HepG2 (cell line): ENCODE measurements around the gene GAS6. TPM values are rescaled to one million over a fixed set of nuclear protein-coding genes. Genes with fewer than 3 reads are reported as not detected.

ENCODE experiments used
- ATAC-seq: fragments of 200-7000 bp; cut with Tn5 transposase; 3 replicates; pipeline ENCODE4 v1.9.1; 2020; ENCODE audit warnings: mild to moderate bottlenecking, moderate library complexity
- BruUV-seq: library from RNA; stranded (reverse); fragments of 400-500 nt; replicated peaks from 2 replicates; lab custom pipeline; 2021; lab: Mats Ljungman, UMichigan
- CTCF ChIA-PET: fragments of 300-600 bp; formaldehyde crosslinking; extraction: SDS; loops from one replicate; lab custom pipeline; 2021; ENCODE audit warnings: low total read pairs, inconsistent platforms, low intra/inter-chr PET ratio; lab: Yijun Ruan, JAX
- POLR2A ChIA-PET: fragments of 350-600 bp; sonication (Branson Sonifier 250); formaldehyde crosslinking; loops from one replicate; lab custom pipeline; 2020; ENCODE audit warnings: antibody characterized with exemption, inconsistent platforms; lab: Yijun Ruan, JAX
- DNase-seq: peaks from one replicate; pipeline ENCODE4 v3.0.0-alpha.2; 2015; ENCODE audit warnings: low spot score
- FAIRE-seq: peaks from 3 replicates; lab custom pipeline; 2011; peaks lifted over from hg19 to GRCh38; lab: Jason Lieb, UNC
- H2AFZ ChIP-seq: one replicate; pipeline ENCODE4 v1.6.1; 2011; ENCODE audit warnings: low read length, inconsistent platforms
- H3K27ac ChIP-seq: fragments of 300-600 bp; 3 replicates; pipeline ENCODE4 v1.8.0; 2011; ENCODE audit warnings: mixed run types, mild to moderate bottlenecking, mixed read lengths, low read length, inconsistent platforms; ENCODE audit not compliant: insufficient read depth; ENCODE audit errors: extremely low read length
- H3K27me3 ChIP-seq, 2 experiments: fragments of 200-600 bp in 1 of 2; 2 replicates in 1 of 2; 3 replicates in 1 of 2; pipeline versions ENCODE4 v1.6.0 to v1.8.0; 2011; ENCODE audit warnings: low read length in 2 of 2, mild to moderate bottlenecking in 2 of 2, moderate library complexity in 2 of 2, inconsistent platforms in 1 of 2; ENCODE audit not compliant: insufficient read depth in 2 of 2, control insufficient read depth in 1 of 2
- H3K36me3 ChIP-seq, 2 experiments: fragments of 200-600 bp in 1 of 2; replicated peaks in 1 of 2; 2 replicates in 1 of 2; 3 replicates in 1 of 2; pipeline versions ENCODE4 v1.5.1 to v1.8.0; 2011; ENCODE audit warnings: low read length in 2 of 2, inconsistent platforms in 1 of 2; ENCODE audit not compliant: insufficient read depth in 2 of 2, control insufficient read depth in 1 of 2
- H3K4me1 ChIP-seq: 2 replicates; pipeline ENCODE4 v1.5.1; 2012; ENCODE audit warnings: low read length, inconsistent platforms; ENCODE audit not compliant: insufficient read depth
- H3K4me2 ChIP-seq: 2 replicates; pipeline ENCODE4 v1.6.0; 2011; ENCODE audit warnings: low read depth, low read length, inconsistent platforms
- H3K4me3 ChIP-seq, 3 experiments: fragments of 200-600 bp in 1 of 3; sonication (generic), shearing (Covaris generic) in 1 of 3; replicated peaks in 1 of 3; 2 replicates each; pipeline ENCODE4 v1.5.1; 2011 to 2016; ENCODE audit warnings: low read length in 3 of 3, inconsistent platforms in 2 of 3, low read depth in 2 of 3, mild to moderate bottlenecking in 2 of 3, control low read depth in 1 of 3, mixed read lengths in 1 of 3; ENCODE audit not compliant: insufficient read depth in 1 of 3
- H3K79me2 ChIP-seq: one replicate; pipeline ENCODE4 v1.6.1; 2011; ENCODE audit warnings: low read length, inconsistent platforms; ENCODE audit not compliant: insufficient read depth
- H3K9ac ChIP-seq: 2 replicates; pipeline ENCODE4 v1.6.0; 2011; ENCODE audit warnings: mild to moderate bottlenecking, low read depth, low read length, inconsistent platforms; ENCODE audit not compliant: insufficient read depth
- H3K9me3 ChIP-seq: 2 replicates; pipeline ENCODE4 v1.5.1; 2012; ENCODE audit warnings: mild to moderate bottlenecking, low read length
- H4K20me1 ChIP-seq: 2 replicates; pipeline ENCODE4 v1.6.0; 2011; ENCODE audit warnings: inconsistent platforms, mild to moderate bottlenecking, low read length, moderate library complexity; ENCODE audit not compliant: insufficient read depth
- BRD4 ChIP-seq: sonication (generic); formaldehyde crosslinking; IDR thresholded peaks from 2 replicates; pipeline ENCODE4 v1.4.0; 2020; ENCODE audit warnings: missing genetic modification reagents
- FOXP1 ChIP-seq, 2 experiments: fragments of 450-650 bp in 1 of 2; IDR thresholded peaks; 2 replicates each; pipeline ENCODE4 v1.6.1; 2017 to 2018; ENCODE audit warnings: antibody characterized with exemption in 1 of 2
- PCBP1 ChIP-seq: fragments of 200-400 bp; formaldehyde crosslinking; IDR thresholded peaks from 2 replicates; pipeline ENCODE4 v1.6.1; 2017; ENCODE audit warnings: mild to moderate bottlenecking, low read depth, low read length, borderline replicate concordance
- PHB2 ChIP-seq: fragments of 450-650 bp; IDR thresholded peaks from 2 replicates; pipeline ENCODE4 v1.6.1; 2018; ENCODE audit not compliant: partially characterized antibody
- SALL1 ChIP-seq: sonication (generic); formaldehyde crosslinking; IDR thresholded peaks from 2 replicates; pipeline ENCODE4 v1.8.0; 2022; ENCODE audit warnings: mild to moderate bottlenecking, missing genetic modification reagents
- SP140L ChIP-seq: sonication (generic); formaldehyde crosslinking; IDR thresholded peaks from 2 replicates; pipeline ENCODE4 v1.4.0; 2020; ENCODE audit warnings: missing genetic modification reagents, borderline replicate concordance
- TARDBP ChIP-seq: sonication (generic); formaldehyde crosslinking; IDR thresholded peaks from 2 replicates; pipeline ENCODE4 v1.8.0; 2022; ENCODE audit warnings: mild to moderate bottlenecking, missing genetic modification reagents
- U2AF1 ChIP-seq: fragments of 200-400 bp; formaldehyde crosslinking; optimal IDR thresholded peaks from 2 replicates; pipeline ENCODE3; 2017; ENCODE audit warnings: mild to moderate bottlenecking, low read depth, low read length
- ZNF460 ChIP-seq: sonication (generic); formaldehyde crosslinking; IDR thresholded peaks from 2 replicates; pipeline ENCODE4 v1.5.1; 2020; ENCODE audit warnings: missing genetic modification reagents, mild to moderate bottlenecking, borderline replicate concordance
- ZNF841 ChIP-seq: sonication (generic); formaldehyde crosslinking; IDR thresholded peaks from 2 replicates; pipeline ENCODE4 v1.8.1; 2023; ENCODE audit warnings: missing genetic modification reagents, borderline replicate concordance
- WGBS: methylation state at CpG from one replicate; pipeline ENCODE4 v1.1.6; 2017; ENCODE audit warnings: low lambda C conversion rate; 5-methylcytosine and 5-hydroxymethylcytosine counted together
- in situ Hi-C: cut with HindIII; loops from 2 replicates; pipeline ENCODE4 v1.10.0; 2017; ENCODE audit warnings: low pct_unique_long_range_greater_than_20kb; ENCODE audit not compliant: extremely low pct_ligation_motif_present
- intact Hi-C: fragments of 100-400 bp; cut with micrococcal nuclease; formaldehyde crosslinking; loops from one replicate; pipeline ENCODE4 v1.10.0; 2022; ENCODE audit not compliant: unreplicated experiment
- polyA plus RNA-seq, 8 experiments: library from polyadenylated mRNA; depleted of rRNA in 3 of 8; stranded (reverse) in 7 of 8; unstranded in 1 of 8; fragments of >200 nt; fragmentation: Illumina TruSeq in 4 of 8; extraction: Trizol in 4 of 8; gene quantifications; 2 replicates each; pipeline versions ENCODE4 v1.2.1 to v1.2.3, GENCODE V29; 2011 to 2016; ENCODE audit warnings: low read depth in 4 of 8, missing spikeins in 1 of 8, mixed read lengths in 1 of 8; ENCODE audit not compliant: insufficient read depth in 1 of 8
- total RNA-seq, 5 experiments: library from RNA; depleted of rRNA; stranded (reverse); fragments of >200 nt; fragmentation: Illumina TruSeq; extraction: Trizol; gene quantifications; 2 replicates each; pipeline ENCODE4 v1.2.3, GENCODE V29; 2016; ENCODE audit warnings: low read depth in 1 of 5
- TF ChIP-seq, protein P1 (sequence below): sonication (generic); formaldehyde crosslinking; IDR thresholded peaks from 2 replicates; pipeline ENCODE4 v1.5.1; 2020; ENCODE audit warnings: mild to moderate bottlenecking, missing genetic modification reagents, moderate library complexity
- TF ChIP-seq, protein P2 (sequence below): sonication (generic); formaldehyde crosslinking; IDR thresholded peaks from 2 replicates; pipeline ENCODE4 v1.9.0; 2021; ENCODE audit warnings: missing genetic modification reagents, mild to moderate bottlenecking, borderline replicate concordance
- TF ChIP-seq, protein P3 (sequence below): sonication (generic); formaldehyde crosslinking; IDR thresholded peaks from 2 replicates; pipeline ENCODE4 v1.4.0; 2020; ENCODE audit warnings: mild to moderate bottlenecking, low read depth, missing genetic modification reagents
- TF ChIP-seq, protein P4 (sequence below): sonication (generic); formaldehyde crosslinking; IDR thresholded peaks from 2 replicates; pipeline ENCODE4 v1.4.0; 2020; ENCODE audit warnings: missing genetic modification reagents
- TF ChIP-seq, protein P5 (sequence below): IDR thresholded peaks from 2 replicates; pipeline ENCODE4 v1.4.0; 2020; ENCODE audit warnings: mild to moderate bottlenecking, missing genetic modification reagents

GAS6 gene
- total and polyA plus RNA-seq, 2 of the 13 experiments (the other 11 are each of a cell fraction or from before 2014, with no cell fraction given): 0.09 to 0.24 TPM

- no peaks in the 10 kb centered on the region for H3K79me2 ChIP-seq
- H3K36me3 ChIP-seq: no peaks in the 10 kb centered on the region
- no TSS peak for BruUV-seq
- H3K27me3 ChIP-seq: peaks cover 9 to 21% of the 10 kb centered on the region in 2 experiments; a peak in 4 of 5 replicates
- no peaks in the 10 kb centered on the region for H3K9me3 ChIP-seq
- POLR2A ChIA-PET: no interaction called here
- peaks cover 12% of the 10 kb centered on the region; the same call in 1 of the 2 replicates for H3K4me1 ChIP-seq
- H3K4me2 ChIP-seq: no peak overlapping the region
- WGBS: 40% methylated on average over 25 of the region's 25 CpGs
- no peak overlapping the region for H3K27ac ChIP-seq
- H4K20me1 ChIP-seq: no peaks in the 10 kb centered on the region
- DNase-seq: no peak
- no peak overlapping the region for H2AFZ ChIP-seq
- CTCF ChIA-PET: interaction anchor here (0.7 to 1.7 kb wide), 3 partner anchors 88 to 410 kb away, joined by 4 to 12 read pairs (median 6); no protein-coding TSS in a partner anchor
- intact Hi-C loops: loop anchor here (2.0 kb wide), 1 partner anchor 88 kb away; no protein-coding TSS in a partner anchor
- no peak overlapping the region for H3K4me3 ChIP-seq
- no peak for ATAC-seq
- TF ChIP-seq ZNF841 (CRISPR knock-in tag) (no peak), U2AF1 (no peak), SALL1 (CRISPR knock-in tag) (no peak), TARDBP (CRISPR knock-in tag) (no peak), SP140L (CRISPR knock-in tag) (no peak), ZNF460 (CRISPR knock-in tag) (no peak), BRD4 (CRISPR knock-in tag) (no peak), PHB2 (no peak), FOXP1 (IDR thresholded peaks at IDR 0.05) (no peak), FOXP1 (CRISPR knock-in tag; IDR thresholded peaks at IDR 0.05) (no peak), PCBP1 (no peak)
- TF ChIP-seq, protein P1, sequence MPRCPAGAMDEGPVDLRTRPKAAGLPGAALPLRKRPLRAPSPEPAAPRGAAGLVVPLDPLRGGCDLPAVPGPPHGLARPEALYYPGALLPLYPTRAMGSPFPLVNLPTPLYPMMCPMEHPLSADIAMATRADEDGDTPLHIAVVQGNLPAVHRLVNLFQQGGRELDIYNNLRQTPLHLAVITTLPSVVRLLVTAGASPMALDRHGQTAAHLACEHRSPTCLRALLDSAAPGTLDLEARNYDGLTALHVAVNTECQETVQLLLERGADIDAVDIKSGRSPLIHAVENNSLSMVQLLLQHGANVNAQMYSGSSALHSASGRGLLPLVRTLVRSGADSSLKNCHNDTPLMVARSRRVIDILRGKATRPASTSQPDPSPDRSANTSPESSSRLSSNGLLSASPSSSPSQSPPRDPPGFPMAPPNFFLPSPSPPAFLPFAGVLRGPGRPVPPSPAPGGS: no peak
- TF ChIP-seq, protein P2, sequence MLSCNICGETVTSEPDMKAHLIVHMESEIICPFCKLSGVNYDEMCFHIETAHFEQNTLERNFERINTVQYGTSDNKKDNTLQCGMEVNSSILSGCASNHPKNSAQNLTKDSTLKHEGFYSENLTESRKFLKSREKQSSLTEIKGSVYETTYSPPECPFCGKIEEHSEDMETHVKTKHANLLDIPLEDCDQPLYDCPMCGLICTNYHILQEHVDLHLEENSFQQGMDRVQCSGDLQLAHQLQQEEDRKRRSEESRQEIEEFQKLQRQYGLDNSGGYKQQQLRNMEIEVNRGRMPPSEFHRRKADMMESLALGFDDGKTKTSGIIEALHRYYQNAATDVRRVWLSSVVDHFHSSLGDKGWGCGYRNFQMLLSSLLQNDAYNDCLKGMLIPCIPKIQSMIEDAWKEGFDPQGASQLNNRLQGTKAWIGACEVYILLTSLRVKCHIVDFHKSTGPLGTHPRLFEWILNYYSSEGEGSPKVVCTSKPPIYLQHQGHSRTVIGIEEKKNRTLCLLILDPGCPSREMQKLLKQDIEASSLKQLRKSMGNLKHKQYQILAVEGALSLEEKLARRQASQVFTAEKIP (CRISPR knock-in tag): no peak
- TF ChIP-seq, protein P3, sequence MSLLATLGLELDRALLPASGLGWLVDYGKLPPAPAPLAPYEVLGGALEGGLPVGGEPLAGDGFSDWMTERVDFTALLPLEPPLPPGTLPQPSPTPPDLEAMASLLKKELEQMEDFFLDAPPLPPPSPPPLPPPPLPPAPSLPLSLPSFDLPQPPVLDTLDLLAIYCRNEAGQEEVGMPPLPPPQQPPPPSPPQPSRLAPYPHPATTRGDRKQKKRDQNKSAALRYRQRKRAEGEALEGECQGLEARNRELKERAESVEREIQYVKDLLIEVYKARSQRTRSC (CRISPR knock-in tag): no peak
- TF ChIP-seq, protein P4, sequence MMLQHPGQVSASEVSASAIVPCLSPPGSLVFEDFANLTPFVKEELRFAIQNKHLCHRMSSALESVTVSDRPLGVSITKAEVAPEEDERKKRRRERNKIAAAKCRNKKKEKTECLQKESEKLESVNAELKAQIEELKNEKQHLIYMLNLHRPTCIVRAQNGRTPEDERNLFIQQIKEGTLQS: no peak
- TF ChIP-seq, protein P5, sequence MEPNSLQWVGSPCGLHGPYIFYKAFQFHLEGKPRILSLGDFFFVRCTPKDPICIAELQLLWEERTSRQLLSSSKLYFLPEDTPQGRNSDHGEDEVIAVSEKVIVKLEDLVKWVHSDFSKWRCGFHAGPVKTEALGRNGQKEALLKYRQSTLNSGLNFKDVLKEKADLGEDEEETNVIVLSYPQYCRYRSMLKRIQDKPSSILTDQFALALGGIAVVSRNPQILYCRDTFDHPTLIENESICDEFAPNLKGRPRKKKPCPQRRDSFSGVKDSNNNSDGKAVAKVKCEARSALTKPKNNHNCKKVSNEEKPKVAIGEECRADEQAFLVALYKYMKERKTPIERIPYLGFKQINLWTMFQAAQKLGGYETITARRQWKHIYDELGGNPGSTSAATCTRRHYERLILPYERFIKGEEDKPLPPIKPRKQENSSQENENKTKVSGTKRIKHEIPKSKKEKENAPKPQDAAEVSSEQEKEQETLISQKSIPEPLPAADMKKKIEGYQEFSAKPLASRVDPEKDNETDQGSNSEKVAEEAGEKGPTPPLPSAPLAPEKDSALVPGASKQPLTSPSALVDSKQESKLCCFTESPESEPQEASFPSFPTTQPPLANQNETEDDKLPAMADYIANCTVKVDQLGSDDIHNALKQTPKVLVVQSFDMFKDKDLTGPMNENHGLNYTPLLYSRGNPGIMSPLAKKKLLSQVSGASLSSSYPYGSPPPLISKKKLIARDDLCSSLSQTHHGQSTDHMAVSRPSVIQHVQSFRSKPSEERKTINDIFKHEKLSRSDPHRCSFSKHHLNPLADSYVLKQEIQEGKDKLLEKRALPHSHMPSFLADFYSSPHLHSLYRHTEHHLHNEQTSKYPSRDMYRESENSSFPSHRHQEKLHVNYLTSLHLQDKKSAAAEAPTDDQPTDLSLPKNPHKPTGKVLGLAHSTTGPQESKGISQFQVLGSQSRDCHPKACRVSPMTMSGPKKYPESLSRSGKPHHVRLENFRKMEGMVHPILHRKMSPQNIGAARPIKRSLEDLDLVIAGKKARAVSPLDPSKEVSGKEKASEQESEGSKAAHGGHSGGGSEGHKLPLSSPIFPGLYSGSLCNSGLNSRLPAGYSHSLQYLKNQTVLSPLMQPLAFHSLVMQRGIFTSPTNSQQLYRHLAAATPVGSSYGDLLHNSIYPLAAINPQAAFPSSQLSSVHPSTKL (CRISPR knock-in tag): no peak
- no peak overlapping the region for H3K9ac ChIP-seq
- no peak for FAIRE-seq
- in situ Hi-C loops: loop anchor here (5.0 kb wide), 1 partner anchor 86 kb away; no protein-coding TSS in a partner anchor
Measured at GRCh38 chr13:113816254-113816929, 47.5 kb downstream of the GAS6 start.
